K562 (cell line): ENCODE results near the gene MRNIP. TPM values are rescaled to one million over a fixed set of nuclear protein-coding genes. Genes with fewer than 3 reads are reported as not detected.

ENCODE experiments used
- ATAC-seq: fragments of 200-7000 bp; cut with Tn5 transposase; 3 replicates; pipeline ENCODE4 v1.9.1; 2020; ENCODE audit warnings: moderate library complexity
- BruUV-seq: library from RNA; stranded (reverse); fragments of 400-500 nt; replicated peaks from 2 replicates; lab custom pipeline; 2021; lab: Mats Ljungman, UMichigan
- CTCF ChIA-PET: fragments of 300-600 bp; formaldehyde crosslinking; extraction: SDS; loops from one replicate; lab custom pipeline; 2021; ENCODE audit warnings: low intra/inter-chr PET ratio; lab: Yijun Ruan, JAX
- POLR2A ChIA-PET: fragments of 300-600, 350-650 bp; sonication (Branson Sonifier 250); formaldehyde crosslinking; extraction: SDS; loops from one replicate; lab custom pipeline; 2021; ENCODE audit warnings: antibody characterized with exemption, inconsistent platforms; lab: Yijun Ruan, JAX
- DNase-seq, 4 experiments: peaks; one replicate each; pipeline versions ENCODE4 v3.0.0 to v3.0.0-alpha.2; 2011 to 2018; ENCODE audit warnings: low spot score in 3 of 4, mixed read lengths in 3 of 4; ENCODE audit errors: extremely low read depth in 1 of 4
- FAIRE-seq: peaks from 2 replicates; lab custom pipeline; 2011; peaks lifted over from hg19 to GRCh38; lab: Jason Lieb, UNC
- H2AFZ ChIP-seq: 2 replicates; pipeline ENCODE4 v1.6.0; 2011; ENCODE audit warnings: low read depth, low read length, control low read depth, inconsistent platforms
- H3K27ac ChIP-seq: fragments of 200-600 bp; 3 replicates; pipeline ENCODE4 v1.8.0; 2011; ENCODE audit warnings: low read depth, mild to moderate bottlenecking, control low read depth, inconsistent platforms, low read length, moderate library complexity, mixed read lengths; ENCODE audit errors: extremely low read depth
- H3K27me3 ChIP-seq, 2 experiments: fragments of 300-600 bp in 1 of 2; 2 replicates in 1 of 2; 3 replicates in 1 of 2; pipeline versions ENCODE4 v1.6.0 to v1.8.0; 2011; ENCODE audit warnings: inconsistent platforms in 2 of 2, low read length in 2 of 2, mild to moderate bottlenecking in 1 of 2, mixed read lengths in 1 of 2, moderate library complexity in 1 of 2; ENCODE audit not compliant: control insufficient read depth in 2 of 2, insufficient read depth in 2 of 2
- H3K36me3 ChIP-seq: fragments of 300-600 bp; 3 replicates; pipeline ENCODE4 v1.8.0; 2011; ENCODE audit warnings: mild to moderate bottlenecking, low read length, inconsistent platforms; ENCODE audit not compliant: control insufficient read depth, insufficient read depth
- H3K4me1 ChIP-seq, 2 experiments: fragments of 200-600 bp in 1 of 2; replicated peaks in 1 of 2; 2 replicates in 1 of 2; 3 replicates in 1 of 2; pipeline versions ENCODE4 v1.5.1 to v1.8.0; 2011; ENCODE audit warnings: inconsistent platforms in 2 of 2, low read length in 2 of 2, mild to moderate bottlenecking in 1 of 2, mixed read lengths in 1 of 2, moderate library complexity in 1 of 2; ENCODE audit not compliant: control insufficient read depth in 2 of 2, insufficient read depth in 2 of 2
- H3K4me2 ChIP-seq: 2 replicates; pipeline ENCODE4 v1.6.1; 2011; ENCODE audit warnings: low read length, control low read depth, inconsistent platforms, mixed read lengths; ENCODE audit not compliant: insufficient read depth
- H3K4me3 ChIP-seq: fragments of 200-600 bp; sonication (generic), shearing (Covaris generic); 2 replicates; pipeline ENCODE4 v1.5.1; 2016; ENCODE audit warnings: control low read depth, inconsistent platforms
- H3K79me2 ChIP-seq: fragments of 200-600 bp; 3 replicates; pipeline ENCODE4 v1.8.0; 2011; ENCODE audit warnings: low read length, inconsistent platforms; ENCODE audit not compliant: control insufficient read depth, insufficient read depth
- H3K9ac ChIP-seq, 2 experiments: 2 replicates each; pipeline versions ENCODE4 v1.6.0 to v1.6.1; 2011; ENCODE audit warnings: low read depth in 2 of 2, low read length in 2 of 2, control low read depth in 1 of 2, inconsistent platforms in 1 of 2, mild to moderate bottlenecking in 1 of 2, mixed read lengths in 1 of 2; ENCODE audit not compliant: insufficient read depth in 1 of 2
- H3K9me1 ChIP-seq: one replicate; pipeline ENCODE4 v1.6.0; 2011; ENCODE audit warnings: inconsistent platforms, mild to moderate bottlenecking, low read length, moderate library complexity; ENCODE audit not compliant: control insufficient read depth, insufficient read depth
- H3K9me3 ChIP-seq: replicated peaks from 2 replicates; pipeline ENCODE4 v1.5.1; 2011; ENCODE audit warnings: low read depth, low read length, inconsistent platforms; ENCODE audit not compliant: control insufficient read depth, insufficient read depth
- H4K20me1 ChIP-seq: replicated peaks from 2 replicates; pipeline ENCODE4 v1.6.1; 2011; ENCODE audit warnings: low read length, inconsistent platforms, mixed read lengths; ENCODE audit not compliant: control insufficient read depth, insufficient read depth
- CCNT2 ChIP-seq: IDR thresholded peaks from 2 replicates; pipeline ENCODE4 v1.6.1; 2011; ENCODE audit warnings: borderline replicate concordance, low read depth, mild to moderate bottlenecking, moderate library complexity, mixed read lengths, low read length; ENCODE audit not compliant: insufficient read length; ENCODE audit errors: extremely low read depth
- FUS ChIP-seq: fragments of 200-400 bp; formaldehyde crosslinking; optimal IDR thresholded peaks from 2 replicates; pipeline ENCODE3; 2017; ENCODE audit warnings: low read depth, low read length
- POLR2A ChIP-seq: fragments of 450-650 bp; conservative IDR thresholded peaks from 2 replicates; pipeline ENCODE4 v1.6.1; 2016
- POLR2AphosphoS5 ChIP-seq: IDR thresholded peaks from 2 replicates; pipeline ENCODE4 v1.6.1; 2011; ENCODE audit warnings: mild to moderate bottlenecking, low read depth, low read length, moderate library complexity; ENCODE audit not compliant: control insufficient read depth, insufficient read depth
- POLR2G ChIP-seq: fragments of 200-400 bp; formaldehyde crosslinking; IDR thresholded peaks from 2 replicates; pipeline ENCODE4 v1.6.1; 2017; ENCODE audit warnings: low read depth, mild to moderate bottlenecking, antibody characterized with exemption, low read length, moderate library complexity
- SREBF1 ChIP-seq: fragments of 150-350 bp; IDR thresholded peaks from 2 replicates; pipeline ENCODE4 v1.6.1; 2014; ENCODE audit warnings: antibody characterized with exemption, low read depth, low read length, borderline replicate concordance
- SREBF2 ChIP-seq: sonication (generic); formaldehyde crosslinking; IDR thresholded peaks from 2 replicates; pipeline ENCODE4 v1.4.0; 2020; ENCODE audit warnings: mild to moderate bottlenecking, missing genetic modification reagents
- U2AF2 ChIP-seq: fragments of 200-400 bp; formaldehyde crosslinking; optimal IDR thresholded peaks from 2 replicates; pipeline ENCODE3; 2017; ENCODE audit warnings: low read depth, mild to moderate bottlenecking, low read length
- WGBS: fragments of 100-300 bp; shearing (Covaris generic); methylation state at CpG from one replicate; pipeline ENCODE4 v1.1.6; 2016; ENCODE audit warnings: low coverage, mixed read lengths; ENCODE audit not compliant: insufficient coverage; ENCODE audit errors: missing lambda C conversion rate; 5-methylcytosine and 5-hydroxymethylcytosine counted together
- in situ Hi-C: fragments of 300-500 bp; cut with MboI; formaldehyde crosslinking; loops from 4 replicates; pipeline ENCODE4 v1.15.0; 2018; ENCODE audit warnings: inconsistent platforms, mixed read lengths
- intact Hi-C: fragments of 100-400 bp; cut with micrococcal nuclease; formaldehyde crosslinking; loops from 2 replicates; pipeline ENCODE4 v1.14.2; 2022
- polyA plus RNA-seq, 8 experiments: library from polyadenylated mRNA; depleted of rRNA in 4 of 8; stranded (reverse) in 5 of 8; unstranded in 3 of 8; fragments of >200 nt; fragmentation: Nextera tagmentation in 2 of 8; fragmentation: Illumina TruSeq in 1 of 8; extraction: Ambion mirVana in 2 of 8; extraction: Trizol in 1 of 8; gene quantifications; 2 replicates each; pipeline versions ENCODE4 v1.2.1 to v1.2.3, GENCODE V29; 2011 to 2014; ENCODE audit warnings: inconsistent platforms in 1 of 8, missing spikeins in 1 of 8
- total RNA-seq, 7 experiments: library from RNA; depleted of rRNA in 6 of 7; stranded (reverse); fragments of >200 nt in 6 of 7; fragmentation: Illumina TruSeq in 2 of 7; extraction: Trizol in 2 of 7; gene quantifications; 2 replicates each; pipeline versions ENCODE4 v1.2.1 to v1.2.3, GENCODE V29; 2011 to 2021; ENCODE audit warnings: low replicate concordance in 1 of 7

MRNIP gene
- total and polyA plus RNA-seq, 9 of the 15 experiments (the other 6 are each of a cell fraction or from before 2014, with no cell fraction given) = 3.6 to 39.0 (median 16.8) TPM

DNA sequence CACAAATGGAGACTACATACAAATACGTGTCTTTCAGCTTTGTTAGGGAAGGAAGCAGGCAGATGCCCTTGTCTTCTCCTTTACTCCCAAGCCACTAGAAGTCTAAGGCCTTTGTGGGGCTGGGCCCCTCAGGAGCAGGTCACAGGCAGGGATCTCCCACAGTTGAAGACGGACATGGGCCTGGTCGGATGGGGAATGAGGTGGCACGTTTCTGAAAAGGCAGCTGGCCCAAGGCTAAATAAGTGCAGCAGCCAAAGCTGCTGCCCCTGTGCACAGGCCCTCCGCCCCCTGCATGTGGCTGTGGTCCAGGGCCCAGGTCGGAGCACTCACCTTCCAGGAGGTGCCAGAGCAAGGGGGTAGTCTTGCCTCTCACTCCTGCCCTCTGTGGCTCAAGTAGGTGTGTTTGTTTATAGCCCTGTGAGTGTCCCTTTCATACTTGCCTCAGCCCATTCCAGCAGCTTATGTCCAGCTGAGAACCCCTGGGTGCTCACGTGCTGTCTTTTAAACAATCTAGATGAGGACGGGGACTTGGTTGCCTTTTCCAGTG lies 36.1 kb downstream of the MRNIP start:
- intact Hi-C loops = loop anchor here (5.0 kb wide), 2 partner anchors 35 to 200 kb away; partner anchors contain the start of genes HNRNPH1 and MRNIP
- H3K27ac ChIP-seq = peak overlapping the region; percentile 98; the same call in 2 of the 3 replicates

More for the DNA sequence above, 36.1 kb downstream of the MRNIP start:
- Histone ChIP-seq H3K79me2 (peaks cover 65% of the 10 kb centered on the region), H3K36me3 (peaks cover 60% of the 10 kb centered on the region; the same call in 2 of the 3 replicates), H3K9me1 (peaks cover 15% of the 10 kb centered on the region), H4K20me1 (peaks cover 30% of the 10 kb centered on the region), H3K9me3 (no peaks in the 10 kb centered on the region), H3K4me2 (peak overlapping the region; percentile 87), H3K4me1 (peaks cover 37 to 65% of the 10 kb centered on the region in 2 experiments), H2AFZ (no peak overlapping the region), H3K4me3 (peak overlapping the region; percentile 100), H3K27me3 (no peaks in the 10 kb centered on the region), H3K9ac (peak overlapping the region; percentile 83 to 96)
- in situ Hi-C loops = no loop called here
- FAIRE-seq (no peak), DNase-seq (no peak), ATAC-seq (no peak)
- CTCF ChIA-PET = interaction anchor here (0.7 kb wide), 2 partner anchors 60 to 184 kb away, joined by 3 to 5 read pairs; no protein-coding TSS in a partner anchor
- BruUV-seq = no TSS peak
- POLR2A ChIA-PET = interaction anchor here (0.6 to 3.5 kb wide), 5 partner anchors 10 to 47 kb away, joined by 3 to 30 read pairs (median 5); no protein-coding TSS in a partner anchor
- TF ChIP-seq POLR2AphosphoS5 (peak; percentile 26; the same call in 1 of the 2 replicates), SREBF2 (CRISPR knock-in tag) (no peak), SREBF1 (no peak), FUS (no peak), POLR2G (peak; percentile 59), POLR2A (peak; percentile 20; the same call in 1 of the 2 replicates), U2AF2 (no peak), CCNT2 (peak; percentile 54)
- 70% methylated on average over 8 of the region's 8 CpGs for WGBS
